Measurements from ENCODE around the gene CLDN11. TPM values are rescaled to one million over a fixed set of nuclear protein-coding genes. Genes with fewer than 3 reads are reported as not detected.

The CLDN11 gene
- not detected in 2 replicates for total RNA-seq
- 0.87 TPM for polyA plus RNA-seq (2012)

- no peak for DNase-seq (ENCODE audit: low read depth)
Observed at GRCh38 chr3:170418422-170419398, at the start of gene CLDN11. TSS of gene CLDN11 (plus strand) at chr3:170418868. CDS start at chr3:170419067, 199 bp downstream.

GRCh38 chr3:170368921-170369320 is 49.7 kb upstream of the CLDN11 start:
- no peak for DNase-seq (ENCODE audit: low read depth)

- DNase-seq (ENCODE audit: low read depth): peak; percentile 47
Observed at GRCh38 chr3:170372190-170372879, 46.3 kb upstream of the CLDN11 start.

GRCh38 chr3:170383567-170383966 is 35.1 kb upstream of the CLDN11 start:
- DNase-seq (ENCODE audit: low read depth): no peak

GRCh38 chr3:170386468-170386867 is 32.2 kb upstream of the CLDN11 start:
- no peak for DNase-seq (ENCODE audit: low read depth)

- no peak for DNase-seq (ENCODE audit: low read depth)
Observed at GRCh38 chr3:170387950-170388349, 30.7 kb upstream of the CLDN11 start.

GRCh38 chr3:170391108-170391507 is 27.6 kb upstream of the CLDN11 start:
- no peak for DNase-seq (ENCODE audit: low read depth)

GRCh38 chr3:170397685-170398084 is 21.0 kb upstream of the CLDN11 start:
- no peak for DNase-seq (ENCODE audit: low read depth)

- no peak for DNase-seq (ENCODE audit: low read depth)
Observed at GRCh38 chr3:170405101-170405500, 13.6 kb upstream of the CLDN11 start.

GRCh38 chr3:170410428-170411029 is 8.1 kb upstream of the CLDN11 start:
- peak; percentile 47 for DNase-seq (ENCODE audit: low read depth)

GRCh38 chr3:170413291-170413690 is 5.4 kb upstream of the CLDN11 start:
- no peak for DNase-seq (ENCODE audit: low read depth)

- peak; percentile 81 for DNase-seq (ENCODE audit: low read depth)
Observed at GRCh38 chr3:170414202-170414663, 4.4 kb upstream of the CLDN11 start.

GRCh38 chr3:170417090-170417489 is 1.6 kb upstream of the CLDN11 start:
- DNase-seq (ENCODE audit: low read depth): no peak

GRCh38 chr3:170419557-170420087 is 954 bp downstream of the CLDN11 start:
- no peak for DNase-seq (ENCODE audit: low read depth)

- DNase-seq (ENCODE audit: low read depth): no peak
Observed at GRCh38 chr3:170420307-170420821, 1.7 kb downstream of the CLDN11 start.

- DNase-seq (ENCODE audit: low read depth): no peak
Observed at GRCh38 chr3:170421111-170421641, 2.5 kb downstream of the CLDN11 start.

GRCh38 chr3:170421758-170422157 is 3.1 kb downstream of the CLDN11 start:
- DNase-seq (ENCODE audit: low read depth): no peak

- no peak for DNase-seq (ENCODE audit: low read depth)
Observed at GRCh38 chr3:170423001-170423615, 4.4 kb downstream of the CLDN11 start.

GRCh38 chr3:170424879-170425278 is 6.2 kb downstream of the CLDN11 start:
- DNase-seq (ENCODE audit: low read depth): no peak

- DNase-seq (ENCODE audit: low read depth): peak; percentile 22
Observed at GRCh38 chr3:170425491-170426239, 7.0 kb downstream of the CLDN11 start.

All from myocyte (in vitro differentiated cells).